Measurements from ENCODE around the gene CD72. TPM values are rescaled to one million over a fixed set of nuclear protein-coding genes. Genes with fewer than 3 reads are reported as not detected.

Gene CD72
- total RNA-seq (2014; rRNA removed), result 0.15 TPM in 1 of 2 replicates, not detected in the other
- percentile 30 among the genes with signal in this experiment for Bru-seq, nascent RNA
- percentile 35 among the genes with signal in this experiment for BruChase-seq, experiment 1, labeled RNA remaining after a 6-hour chase
- BruChase-seq, experiment 2, labeled RNA remaining after a 2-hour chase, result percentile 38 among the genes with signal in this experiment
- long read RNA-seq, partial matches to known transcripts, result 1 of 4 reads
- long read RNA-seq, other reads (novel, unspliced or antisense), result 3 of 4 reads

- no peaks in the 10 kb centered on the region for H3K36me3 ChIP-seq (ENCODE audit: low read depth, low read length)
- no peaks in the 10 kb centered on the region for H3K9me3 ChIP-seq (ENCODE audit: low read length)
- H3F3A ChIP-seq (ENCODE audit: low read length, unreplicated experiment), result no peaks in the 10 kb centered on the region
- H3K9me2 ChIP-seq (replicated peaks; ENCODE audit: low read length), result no peaks in the 10 kb centered on the region
- H3K4me2 ChIP-seq (ENCODE audit: low read length), result no peak within 1 kb of the TSS
- H4K20me1 ChIP-seq (ENCODE audit: low read length), result no peaks in the 10 kb centered on the region
- TF ChIP-seq CTCF (conservative IDR thresholded peaks at IDR 0.05; ENCODE audit: low read depth, low read length) (no peak), EZH2phosphoT487 (IDR thresholded peaks at IDR 0.05; ENCODE audit: borderline replicate concordance, low read length) (no peak), EZH2 (IDR thresholded peaks at IDR 0.05; ENCODE audit: low read length, unreplicated experiment) (no peak)
- H2AFZ ChIP-seq (ENCODE audit: low read length), result no peak within 1 kb of the TSS
- H3K4me3 ChIP-seq (ENCODE audit: low read length), result no peak within 1 kb of the TSS
- intact Hi-C loops (cut with micrococcal nuclease), result no loop called here
- no peaks in the 10 kb centered on the region for H3K4me1 ChIP-seq (ENCODE audit: insufficient read depth, low read length)
- POLR2A ChIA-PET (ENCODE audit: unreplicated experiment), result no interaction called here
- DNase-seq (no peak), ATAC-seq (no peak)
- no peak within 1 kb of the TSS for H3K27ac ChIP-seq (ENCODE audit: low read length)
- H3K27me3 ChIP-seq (ENCODE audit: low read length), result no peaks in the 10 kb centered on the region
- H3K79me2 ChIP-seq (ENCODE audit: low read length), result no peaks in the 10 kb centered on the region
- BruUV-seq (replicated peaks), result no TSS peak
- no peak within 1 kb of the TSS for H3K9ac ChIP-seq (ENCODE audit: low read length)
- CTCF ChIA-PET, result no interaction called here
Observed at GRCh38 chr9:35618325-35618727, at the start of gene CD72. Gene CD72, minus strand, starts transcription at chr9:35618413. Its CDS starts 110 bp downstream, at chr9:35618303.

- POLR2A ChIA-PET (ENCODE audit: unreplicated experiment), result no interaction called here
- DNase-seq (no peak), ATAC-seq (no peak)
- Histone ChIP-seq H4K20me1 (ENCODE audit: low read length) (no peaks in the 10 kb centered on the region), H3K4me1 (ENCODE audit: insufficient read depth, low read length) (peaks cover 35% of the 10 kb centered on the region), H3K27ac (ENCODE audit: low read length) (no peak overlapping the region), H3K79me2 (ENCODE audit: low read length) (peaks cover 11% of the 10 kb centered on the region), H3K9ac (ENCODE audit: low read length) (no peak overlapping the region), H2AFZ (ENCODE audit: low read length) (no peak overlapping the region), H3K9me2 (replicated peaks; ENCODE audit: low read length) (no peaks in the 10 kb centered on the region), H3K4me2 (ENCODE audit: low read length) (no peak overlapping the region), H3K27me3 (ENCODE audit: low read length) (no peaks in the 10 kb centered on the region), H3K36me3 (ENCODE audit: low read depth, low read length) (no peaks in the 10 kb centered on the region), H3F3A (ENCODE audit: low read length, unreplicated experiment) (no peaks in the 10 kb centered on the region), H3K9me3 (ENCODE audit: low read length) (no peaks in the 10 kb centered on the region), H3K4me3 (ENCODE audit: low read length) (no peak overlapping the region)
- CTCF ChIA-PET, result no interaction called here
- intact Hi-C loops (cut with micrococcal nuclease), result no loop called here
- TF ChIP-seq EZH2 (IDR thresholded peaks at IDR 0.05; ENCODE audit: low read length, unreplicated experiment), result no peak
- no peak for TF ChIP-seq CTCF (conservative IDR thresholded peaks at IDR 0.05; ENCODE audit: low read depth, low read length)
- TF ChIP-seq EZH2phosphoT487 (IDR thresholded peaks at IDR 0.05; ENCODE audit: borderline replicate concordance, low read length), result no peak
- no TSS peak for BruUV-seq (replicated peaks)
Observed at GRCh38 chr9:35667939-35668338, 49.7 kb upstream of the CD72 start.

GRCh38 chr9:35666549-35666948, 48.3 kb upstream of the CD72 start:
- Histone ChIP-seq H4K20me1 (ENCODE audit: low read length) (no peaks in the 10 kb centered on the region), H3K27me3 (ENCODE audit: low read length) (no peaks in the 10 kb centered on the region), H3K4me1 (ENCODE audit: insufficient read depth, low read length) (peaks cover 35% of the 10 kb centered on the region), H3K36me3 (ENCODE audit: low read depth, low read length) (0 out of 2 replicates have a peak, but pooled peaks cover 5% of the 10 kb centered on the region), H2AFZ (ENCODE audit: low read length) (no peak overlapping the region), H3K4me2 (ENCODE audit: low read length) (no peak overlapping the region), H3K9me2 (replicated peaks; ENCODE audit: low read length) (no peaks in the 10 kb centered on the region), H3K4me3 (ENCODE audit: low read length) (no peak overlapping the region), H3K9ac (ENCODE audit: low read length) (no peak overlapping the region), H3F3A (ENCODE audit: low read length, unreplicated experiment) (no peaks in the 10 kb centered on the region), H3K27ac (ENCODE audit: low read length) (no peak overlapping the region), H3K79me2 (ENCODE audit: low read length) (peaks cover 13% of the 10 kb centered on the region), H3K9me3 (ENCODE audit: low read length) (no peaks in the 10 kb centered on the region)
- no peak for DNase-seq
- ChIA-PET CTCF (no interaction called here), POLR2A (ENCODE audit: unreplicated experiment) (no interaction called here)
- TF ChIP-seq EZH2phosphoT487 (IDR thresholded peaks at IDR 0.05; ENCODE audit: borderline replicate concordance, low read length), result no peak
- TF ChIP-seq CTCF (conservative IDR thresholded peaks at IDR 0.05; ENCODE audit: low read depth, low read length), result no peak
- TF ChIP-seq EZH2 (IDR thresholded peaks at IDR 0.05; ENCODE audit: low read length, unreplicated experiment), result no peak
- intact Hi-C loops (cut with micrococcal nuclease), result no loop called here
- no peak for ATAC-seq
- BruUV-seq (replicated peaks), result no TSS peak

All from PC-3 (cell line).